Ovary (tissue), 9 donors: ENCODE data around the gene NADSYN1. TPM values are rescaled to one million over a fixed set of nuclear protein-coding genes. Genes with fewer than 3 reads are reported as not detected.
A peak's percentile ranks its signal among the peaks of the same experiment; 100 is the strongest.

ENCODE experiments used
- DNase-seq, 5 donors: peaks; one replicate each; pipeline ENCODE4 v3.0.0-alpha.2; 2019 to 2020
- H3K27ac ChIP-seq, 2 donors: fragments of 200-600 bp; one replicate each; pipeline versions ENCODE4 v1.5.1 to v1.8.0; 2019 to 2022
- H3K27me3 ChIP-seq: fragments of 200-600 bp; one replicate; pipeline ENCODE4 v1.8.0; 2022
- H3K36me3 ChIP-seq: fragments of 200-600 bp; sonication (generic); one replicate; pipeline ENCODE4 v1.5.1; 2019
- H3K4me1 ChIP-seq: one replicate; pipeline ENCODE4 v1.8.1; 2013; ENCODE audit warnings: mild to moderate bottlenecking, moderate library complexity; ENCODE audit not compliant: insufficient read depth
- H3K4me3 ChIP-seq: fragments of 200-600 bp; sonication (generic); one replicate; pipeline ENCODE4 v1.5.1; 2017
- H3K9me3 ChIP-seq, 2 donors: fragments of 200-600 bp in 1 of 2; sonication (generic) in 1 of 2; one replicate each; pipeline versions ENCODE4 v1.5.1 to v1.8.1; 2013 to 2019; ENCODE audit warnings: mild to moderate bottlenecking in 1 of 2, moderate library complexity in 1 of 2
- EP300 ChIP-seq: sonication (generic); formaldehyde crosslinking; IDR thresholded peaks from one replicate; pipeline ENCODE4 v1.6.1; 2017; ENCODE audit warnings: antibody characterized with exemption
- POLR2A ChIP-seq: fragments of 450-650 bp; IDR thresholded peaks from one replicate; pipeline ENCODE4 v1.6.1; 2017; ENCODE audit warnings: antibody characterized with exemption, mild to moderate bottlenecking, moderate library complexity
- WGBS, 3 donors: extraction: QIAGEN DNeasy Blood & Tissue Kit in 1 of 3; methylation state at CpG; one replicate each; pipeline versions ENCODE4 v1.1.5 to v1.1.7; 2013 to 2017; 5-methylcytosine and 5-hydroxymethylcytosine counted together
- intact Hi-C, 4 donors: fragments of 100-400 bp; cut with DNase I; formaldehyde crosslinking; loops; one replicate each; pipeline versions ENCODE4 v1.11.0 to v1.15.1; 2022 to 2023
- polyA plus RNA-seq, 2 donors: library from polyadenylated mRNA; stranded (reverse); fragments of 200-250 nt in 1 of 2; fragments of 350-450 nt in 1 of 2; fragmentation: Illumina TruSeq in 1 of 2; extraction: RNeasy Lipid Tissue Mini Kit (QIAGEN cat#74804) in 1 of 2; gene quantifications; one replicate each; pipeline ENCODE4 v1.2.3, GENCODE V29; 2013 to 2014
- total RNA-seq, 7 donors: library from RNA; depleted of rRNA in 2 of 7; stranded (reverse); fragments of >200 nt in 2 of 7; fragmentation: NEBNext Ultra II Directional in 3 of 7; extraction: Animal tissue kit (Norgen Biotek cat#: 25700) in 3 of 7; gene quantifications; one replicate each; pipeline versions ENCODE4 v1.1.0 to v1.2.4, GENCODE V29; 2016 to 2023
- TF ChIP-seq, protein P1 (sequence below), 3 donors: fragments of 450-650 bp in 2 of 3; fragments of 200-600 bp in 1 of 3; IDR thresholded peaks; one replicate each; pipeline versions ENCODE4 v1.5.1 to v1.8.0; 2016 to 2022; ENCODE audit warnings: antibody characterized with exemption in 3 of 3, mild to moderate bottlenecking in 1 of 3
- donor health status: DM: no; HTN: no; CAD: no; lungs with moderate emphysema.
- donor health status: DM: no; HTN: no; CAD: no.
- donor health status: Bipolar disorder and iron deficiency.
- donor health status: DM: yes; HTN: yes; CAD: no.
- donor health status: DM: no; HTN: no; CAD: no.
- donor health status: DM: yes; HTN: yes; CAD: no.

NADSYN1 gene
- total and polyA plus RNA-seq, 9 donors, result 30.8 to 69.0 (median 49.6) TPM

DNA sequence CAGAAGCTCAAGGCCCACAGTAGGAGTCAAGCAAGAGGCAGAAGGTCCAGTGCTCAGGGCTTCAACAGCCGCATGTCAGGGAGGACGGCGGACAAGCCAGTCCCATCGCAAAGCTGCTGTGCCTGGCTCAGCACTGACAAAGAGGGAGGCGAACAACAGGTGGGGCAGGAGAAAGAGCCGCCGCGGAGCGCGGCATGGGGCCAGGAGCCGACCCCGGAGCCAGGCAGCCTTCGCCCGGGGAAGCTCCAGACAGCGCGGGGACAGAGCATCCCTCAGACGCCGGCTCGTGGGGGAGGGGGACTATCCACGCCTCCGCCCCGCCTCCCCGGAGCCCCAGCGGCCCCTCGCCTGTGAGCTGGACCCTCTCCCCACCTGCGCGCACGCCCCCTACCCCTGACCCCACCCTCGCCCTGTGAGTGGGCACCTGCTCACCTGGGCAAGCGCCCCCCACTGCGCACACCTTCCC is 5.2 kb upstream of the NADSYN1 start:
- H3K4me1 ChIP-seq, result peaks cover 3% of the 10 kb centered on the region
- intact Hi-C loops, result no loop called here
- H3K27ac ChIP-seq, result peak overlapping the region; percentile 51 to 60
- TF ChIP-seq POLR2A, result no peak
- TF ChIP-seq EP300, result no peak
- TF ChIP-seq, protein P1, sequence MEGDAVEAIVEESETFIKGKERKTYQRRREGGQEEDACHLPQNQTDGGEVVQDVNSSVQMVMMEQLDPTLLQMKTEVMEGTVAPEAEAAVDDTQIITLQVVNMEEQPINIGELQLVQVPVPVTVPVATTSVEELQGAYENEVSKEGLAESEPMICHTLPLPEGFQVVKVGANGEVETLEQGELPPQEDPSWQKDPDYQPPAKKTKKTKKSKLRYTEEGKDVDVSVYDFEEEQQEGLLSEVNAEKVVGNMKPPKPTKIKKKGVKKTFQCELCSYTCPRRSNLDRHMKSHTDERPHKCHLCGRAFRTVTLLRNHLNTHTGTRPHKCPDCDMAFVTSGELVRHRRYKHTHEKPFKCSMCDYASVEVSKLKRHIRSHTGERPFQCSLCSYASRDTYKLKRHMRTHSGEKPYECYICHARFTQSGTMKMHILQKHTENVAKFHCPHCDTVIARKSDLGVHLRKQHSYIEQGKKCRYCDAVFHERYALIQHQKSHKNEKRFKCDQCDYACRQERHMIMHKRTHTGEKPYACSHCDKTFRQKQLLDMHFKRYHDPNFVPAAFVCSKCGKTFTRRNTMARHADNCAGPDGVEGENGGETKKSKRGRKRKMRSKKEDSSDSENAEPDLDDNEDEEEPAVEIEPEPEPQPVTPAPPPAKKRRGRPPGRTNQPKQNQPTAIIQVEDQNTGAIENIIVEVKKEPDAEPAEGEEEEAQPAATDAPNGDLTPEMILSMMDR (IDR thresholded peaks at IDR 0.05), result no peak
- H3K36me3 ChIP-seq, result no peaks in the 10 kb centered on the region
- H3K9me3 ChIP-seq, result no peaks in the 10 kb centered on the region
- DNase-seq, result no peak
- H3K4me3 ChIP-seq, result peak overlapping the region; percentile 85
- no peaks in the 10 kb centered on the region for H3K27me3 ChIP-seq
- WGBS, 3 donors, result 1 to 2% (median 1%) methylated on average over 20 to 31 of the region's 31 CpGs

GRCh38 chr11:71448257-71449171 is 4.5 kb upstream of the NADSYN1 start, which contains the start of gene DHCR7:
Gene DHCR7 (minus strand): TSS chr11:71448393. CDS start chr11:71444952, 3,441 bp downstream.
- H3K4me1 ChIP-seq, result peaks cover 3% of the 10 kb centered on the region
- DNase-seq, result peak; percentile 96 to 98 (median 98)
- H3K4me3 ChIP-seq, result peak within 1 kb of the TSS; percentile 85
- WGBS, 3 donors, result 0 to 1% (median 1%) methylated on average over 64 to 78 of the region's 78 CpGs
- TF ChIP-seq, protein P1 (IDR thresholded peaks at IDR 0.05), result peak in 2 of 3 donors; percentile 5 to 7
- TF ChIP-seq POLR2A (peak; percentile 82), EP300 (no peak)
- intact Hi-C loops, result no loop called here
- H3K36me3 ChIP-seq, result no peaks in the 10 kb centered on the region
- H3K9me3 ChIP-seq, result no peaks in the 10 kb centered on the region
- peak within 1 kb of the TSS; percentile 51 to 60 for H3K27ac ChIP-seq
- H3K27me3 ChIP-seq, result no peaks in the 10 kb centered on the region

DNA sequence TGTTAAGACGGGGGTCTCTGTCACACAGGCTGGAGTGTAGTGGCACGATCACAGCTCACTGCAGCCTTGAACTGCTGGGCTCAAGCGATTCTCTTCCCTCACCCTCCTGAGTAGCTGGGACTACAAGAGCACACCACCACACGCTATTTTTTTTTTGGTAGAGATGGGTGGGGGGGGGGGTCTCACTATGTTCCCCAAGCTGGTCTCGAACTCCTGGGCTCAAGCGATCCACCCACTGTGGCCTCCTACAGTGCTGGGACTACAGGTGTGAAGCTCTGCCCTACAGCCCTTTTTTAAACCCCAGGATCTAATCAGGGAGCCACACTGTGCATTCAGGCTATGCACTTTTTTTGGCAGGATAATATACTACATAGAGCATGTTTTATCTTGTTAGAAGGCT is 3.4 kb upstream of the NADSYN1 start:
- H3K9me3 ChIP-seq, result no peaks in the 10 kb centered on the region
- peak overlapping the region; percentile 85 for H3K4me3 ChIP-seq
- intact Hi-C loops, result no loop called here
- peaks cover 3% of the 10 kb centered on the region for H3K4me1 ChIP-seq
- no peak overlapping the region for H3K27ac ChIP-seq
- H3K36me3 ChIP-seq, result no peaks in the 10 kb centered on the region
- WGBS, 3 donors, result 48 to 59% (median 50%) methylated on average over 6 of the region's 6 CpGs
- no peaks in the 10 kb centered on the region for H3K27me3 ChIP-seq
- peak in 1 of 5 donors; percentile 26 for DNase-seq
- TF ChIP-seq POLR2A (no peak), EP300 (no peak)
- TF ChIP-seq, protein P1 (IDR thresholded peaks at IDR 0.05), result no peak

DNA sequence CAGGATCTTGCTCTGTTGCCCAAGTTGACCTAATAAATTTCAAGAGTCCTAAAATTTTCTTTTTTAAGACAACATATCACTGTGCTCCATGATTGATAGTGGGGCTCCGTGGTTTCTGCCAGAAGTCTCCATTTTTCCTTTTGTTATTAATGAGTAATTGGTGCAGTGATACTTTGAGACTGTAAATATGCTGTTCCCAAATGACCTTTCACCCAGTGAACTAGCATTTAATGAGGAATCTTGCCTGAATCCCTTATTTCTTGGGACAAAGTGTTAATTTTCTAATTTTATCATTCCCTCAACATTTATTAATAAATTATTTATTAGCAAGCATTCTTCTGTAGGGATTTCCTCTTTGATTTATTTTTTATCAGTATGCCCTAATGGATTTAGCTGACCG is 2.5 kb upstream of the NADSYN1 start:
- TF ChIP-seq EP300, result no peak
- Histone ChIP-seq H3K9me3 (no peaks in the 10 kb centered on the region), H3K4me1 (peaks cover 3% of the 10 kb centered on the region), H3K4me3 (no peak overlapping the region), H3K36me3 (no peaks in the 10 kb centered on the region), H3K27me3 (no peaks in the 10 kb centered on the region), H3K27ac (no peak overlapping the region)
- DNase-seq, result no peak
- 55 to 65% (median 62%) methylated on average over 2 of the region's 2 CpGs for WGBS, 3 donors
- intact Hi-C loops, result no loop called here

DNA sequence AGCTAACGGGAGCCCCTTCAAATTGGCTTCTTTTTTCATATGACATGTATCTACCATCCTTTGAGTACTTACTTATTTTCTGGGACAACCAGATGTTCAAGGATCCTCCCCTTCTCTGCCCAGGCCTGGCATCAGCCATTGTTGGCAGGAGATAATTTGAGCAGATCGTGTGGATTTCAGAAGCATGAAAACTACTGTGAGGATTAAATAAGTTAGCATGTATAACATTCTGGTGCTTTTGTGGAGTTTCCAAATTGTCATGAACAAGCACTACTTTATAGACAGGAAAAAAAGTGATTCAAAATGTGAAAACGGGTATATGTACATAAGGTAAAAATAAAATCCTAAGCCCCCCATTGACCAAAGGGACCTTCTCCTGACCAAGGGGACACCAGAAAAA is 2.1 kb upstream of the NADSYN1 start:
- Histone ChIP-seq H3K4me3 (no peak overlapping the region), H3K27ac (no peak overlapping the region), H3K27me3 (no peaks in the 10 kb centered on the region), H3K9me3 (no peaks in the 10 kb centered on the region), H3K36me3 (no peaks in the 10 kb centered on the region), H3K4me1 (peaks cover 3% of the 10 kb centered on the region)
- intact Hi-C loops, result no loop called here
- no peak for DNase-seq
- TF ChIP-seq EP300 (no peak), POLR2A (no peak)
- TF ChIP-seq, protein P1 (IDR thresholded peaks at IDR 0.05), result no peak
- 87 to 91% (median 88%) methylated on average over 3 of the region's 3 CpGs for WGBS, 3 donors
